ENCODE measurements around the gene ZFAND5.

The ZFAND5 gene

DNA sequence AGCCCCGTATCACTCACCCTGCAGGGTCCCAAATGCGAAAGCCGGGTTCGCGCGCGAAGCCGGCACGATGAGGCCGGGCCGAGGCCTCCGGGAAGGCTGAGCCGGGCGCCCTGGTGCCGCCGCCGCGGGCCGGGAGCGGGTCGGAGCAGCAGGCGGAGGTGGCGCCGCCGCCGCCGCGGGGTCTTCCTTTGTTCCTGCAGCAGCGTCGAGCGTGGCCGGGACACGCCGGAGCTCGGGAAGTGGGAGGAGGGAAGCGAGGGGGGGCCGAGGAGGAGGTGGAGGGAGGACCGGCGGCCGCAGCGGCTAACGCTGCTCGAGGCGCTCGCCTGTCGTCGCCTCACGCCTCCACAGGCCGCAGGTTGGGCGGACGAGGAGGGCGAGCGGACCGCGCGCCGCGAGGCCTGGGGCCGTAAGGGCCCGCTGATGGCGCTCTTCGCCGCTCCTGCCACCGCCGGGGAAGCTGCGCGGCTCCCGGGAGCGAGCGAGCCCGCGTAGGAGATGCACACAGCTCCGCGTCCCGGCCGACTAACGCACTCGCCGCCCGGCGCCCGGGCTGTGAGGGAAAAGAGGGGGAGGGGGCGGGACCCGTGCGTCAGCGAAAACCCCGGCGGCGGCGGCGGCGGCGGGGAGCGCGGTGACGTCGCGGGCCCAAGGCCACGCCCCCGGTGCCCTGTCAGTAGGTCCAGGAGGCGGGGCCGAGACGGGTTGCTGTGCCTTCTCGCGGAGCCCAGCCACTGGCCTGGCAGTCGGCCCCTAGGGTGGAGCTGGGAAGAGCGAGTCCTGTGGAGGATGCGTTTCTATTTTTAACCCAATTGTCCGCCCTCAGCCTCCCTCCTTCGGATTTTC lies at the start of gene ZFAND5:
TSS of gene ZFAND5 (minus strand) at position 530 of the 846 bp plus-strand sequence. CDS start 4,430 bp downstream, outside the sequence.
- DNase-seq: peak; percentile 95

DNA sequence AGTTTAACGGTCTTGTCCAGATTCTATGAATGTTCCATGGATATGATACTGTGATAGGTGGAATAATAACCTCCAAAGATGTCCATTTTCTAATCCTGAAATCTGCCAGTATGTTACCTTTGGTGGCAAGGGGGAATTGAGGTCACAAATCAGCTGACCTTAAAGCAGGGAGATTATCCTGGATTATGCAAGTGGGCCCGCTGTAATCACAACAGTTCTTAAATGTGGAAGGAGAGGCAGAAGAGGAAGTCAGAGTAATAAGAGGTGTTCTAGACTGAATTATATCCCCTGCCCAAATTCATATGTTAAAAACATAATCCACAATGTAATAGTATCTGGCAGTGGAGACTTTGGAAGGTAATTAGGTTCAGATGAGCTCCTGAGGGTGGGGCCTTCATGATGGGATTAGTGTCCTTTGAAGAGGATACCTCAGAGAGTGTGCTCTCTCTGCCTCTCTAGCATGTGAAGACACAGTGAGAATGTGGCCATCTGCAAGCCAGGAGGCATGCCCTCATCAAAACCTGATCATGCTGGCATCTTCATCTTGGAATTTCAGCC lies 47.6 kb upstream of the ZFAND5 start:
- DNase-seq: no peak

- DNase-seq: no peak
These were observed 45.2 kb upstream of the ZFAND5 start for GRCh38 chr9:72410214-72410613.

- DNase-seq: no peak
These were observed 42.1 kb upstream of the ZFAND5 start for GRCh38 chr9:72407114-72407513.

DNA sequence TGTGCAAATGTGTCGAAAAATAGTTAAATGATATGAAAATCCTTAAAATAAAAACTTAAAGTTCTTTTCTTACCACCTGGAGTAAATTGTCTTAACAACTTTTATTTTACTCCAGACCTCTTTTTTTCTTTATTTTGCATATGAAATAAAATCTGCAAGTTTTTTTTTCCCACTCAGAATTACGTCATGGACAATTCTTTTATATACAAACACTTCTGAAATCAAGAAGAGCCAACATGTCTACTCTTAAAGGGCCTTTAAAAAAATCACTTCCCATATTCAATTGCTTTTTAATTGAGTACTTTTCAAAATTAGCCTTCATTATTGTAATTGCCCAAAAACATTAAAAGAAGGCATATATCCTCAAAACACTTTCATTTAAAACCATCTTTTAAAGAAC lies 37.7 kb upstream of the ZFAND5 start:
- no peak for DNase-seq

- DNase-seq: no peak
These were observed 36.4 kb upstream of the ZFAND5 start for GRCh38 chr9:72401396-72401795.

DNA sequence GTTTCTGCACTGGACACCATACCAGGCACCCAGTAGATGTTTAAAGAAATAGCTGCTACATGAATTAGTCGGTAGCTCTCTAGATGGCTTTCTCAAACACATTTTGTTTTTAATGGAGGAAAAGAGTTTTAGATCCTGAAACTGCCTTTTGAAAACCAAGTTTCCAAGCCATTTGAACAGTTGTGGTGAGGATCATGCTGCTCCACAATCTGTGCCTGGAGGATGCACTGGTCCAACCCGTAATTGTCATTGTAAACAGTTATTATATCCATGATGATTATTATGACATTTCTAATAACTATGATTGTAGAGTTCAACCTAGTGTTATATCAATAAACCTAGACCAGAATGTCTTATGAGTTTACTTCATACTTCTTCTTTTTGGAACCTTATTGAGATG lies 35.9 kb upstream of the ZFAND5 start:
- DNase-seq: no peak

GRCh38 chr9:72399391-72399790 lies 34.4 kb upstream of the ZFAND5 start:
- no peak for DNase-seq

GRCh38 chr9:72396247-72397091 lies 31.5 kb upstream of the ZFAND5 start:
- no peak for DNase-seq

DNA sequence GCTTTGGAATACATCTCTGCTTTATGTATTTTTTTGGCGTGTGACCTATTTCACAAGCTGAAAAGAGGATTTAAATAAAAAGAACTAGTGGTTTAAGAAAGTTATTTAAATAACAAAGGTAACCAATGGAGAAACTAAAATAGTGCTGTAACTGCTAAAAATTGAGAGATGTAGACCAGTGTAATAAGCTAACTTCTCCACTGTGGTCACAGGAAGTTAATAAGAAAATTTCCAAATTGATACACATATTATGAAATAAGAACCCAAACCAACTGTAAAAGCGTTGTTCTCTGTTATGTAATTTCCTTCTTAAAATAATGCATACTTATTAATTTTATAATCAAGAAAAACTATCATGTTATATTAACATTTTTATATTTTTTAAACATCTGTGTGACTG lies 29.1 kb upstream of the ZFAND5 start:
- DNase-seq: no peak

DNA sequence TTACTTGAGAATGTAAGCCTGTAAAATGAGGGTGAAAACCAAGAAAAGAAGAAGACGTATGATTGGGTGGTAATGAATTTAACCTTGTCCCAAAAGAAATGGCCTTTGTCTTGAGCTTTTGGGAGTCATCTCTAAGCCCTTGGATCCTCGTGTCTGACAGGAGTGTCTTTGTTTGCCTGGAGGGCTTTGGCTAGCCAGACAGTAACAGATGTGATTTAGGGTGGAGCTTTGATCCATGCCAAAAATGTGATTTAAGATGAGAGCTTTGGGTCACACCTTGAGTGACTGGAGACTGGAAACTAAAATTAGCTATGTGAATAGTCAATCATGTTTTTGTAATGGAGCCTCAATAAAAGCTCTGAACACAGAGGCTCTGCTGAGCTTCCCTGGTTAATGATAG lies 25.9 kb upstream of the ZFAND5 start:
- DNase-seq: no peak

DNA sequence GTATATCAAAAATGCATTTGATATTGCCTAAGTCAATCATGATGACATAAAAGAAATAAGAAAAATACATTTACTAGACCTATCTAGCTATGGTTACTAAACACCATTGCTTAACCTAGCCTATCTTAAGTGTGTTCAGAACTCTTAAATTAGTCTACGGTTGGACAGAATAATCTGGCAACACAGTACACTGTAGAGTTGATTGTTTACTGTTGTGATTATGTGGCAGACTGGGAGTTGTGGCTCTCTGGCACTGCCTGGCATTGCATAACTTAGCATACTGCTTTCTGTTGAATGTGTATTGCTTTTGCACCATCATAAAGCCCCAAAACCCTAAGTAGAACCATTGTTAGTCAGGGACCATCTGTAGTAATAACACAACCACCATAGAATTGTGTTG lies 21.2 kb upstream of the ZFAND5 start:
- no peak for DNase-seq

- DNase-seq: no peak
These were observed 19.9 kb upstream of the ZFAND5 start for GRCh38 chr9:72384710-72385485.

DNA sequence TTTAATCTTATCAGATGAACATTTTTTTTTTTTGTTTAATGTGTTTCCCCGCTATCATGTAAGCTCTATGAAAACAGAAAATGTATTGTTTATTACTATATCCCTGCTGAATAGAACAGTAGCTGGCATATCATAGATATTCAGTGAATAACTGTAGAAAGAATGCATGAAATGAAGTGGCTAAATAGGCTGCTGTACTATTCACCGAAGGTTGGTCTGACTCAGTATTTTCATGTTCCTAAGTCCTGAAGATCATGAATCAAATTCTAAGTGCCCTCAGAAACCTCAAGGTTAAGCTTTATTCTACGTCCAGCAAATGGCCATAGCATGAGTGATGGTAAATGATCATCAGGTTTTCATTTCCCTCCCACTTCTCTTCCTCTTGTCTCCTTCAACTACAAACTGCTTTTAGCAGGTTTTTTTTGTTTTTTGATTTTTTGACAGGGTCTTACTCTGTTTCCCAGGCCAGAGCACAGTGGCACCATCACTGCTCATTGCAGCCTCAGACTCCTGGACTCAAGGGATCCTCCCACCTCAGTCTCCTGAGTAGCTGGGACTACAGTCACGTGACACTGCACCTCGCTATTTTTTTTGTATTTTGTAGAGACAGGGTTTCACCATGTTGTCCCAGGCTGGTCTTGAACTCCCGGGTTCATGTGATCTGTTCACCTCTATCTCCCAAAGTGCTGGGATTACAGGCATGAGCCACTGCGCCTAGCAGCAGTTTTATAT lies 19.1 kb upstream of the ZFAND5 start:
- DNase-seq: no peak

DNA sequence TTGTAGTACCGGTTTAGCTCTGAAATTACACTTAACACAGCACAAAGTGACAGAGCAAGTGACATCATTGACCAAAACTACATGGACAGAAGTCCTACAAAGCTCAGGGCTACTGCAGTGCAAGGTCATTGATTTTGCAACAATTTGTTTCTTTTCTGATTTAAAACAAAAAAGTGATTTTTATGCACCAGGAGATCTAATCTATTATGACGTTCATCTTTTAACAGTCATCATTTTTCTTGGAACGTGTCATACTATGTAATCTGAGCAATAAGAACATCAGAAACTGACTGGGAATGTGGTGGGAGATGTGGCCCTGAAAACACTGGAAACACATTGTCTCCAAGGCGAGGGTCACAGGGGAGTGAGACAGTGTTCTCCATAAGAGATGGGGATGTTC lies 17.4 kb upstream of the ZFAND5 start:
- no peak for DNase-seq

- DNase-seq: no peak
These were observed 12.0 kb upstream of the ZFAND5 start for GRCh38 chr9:72377041-72377440.

DNA sequence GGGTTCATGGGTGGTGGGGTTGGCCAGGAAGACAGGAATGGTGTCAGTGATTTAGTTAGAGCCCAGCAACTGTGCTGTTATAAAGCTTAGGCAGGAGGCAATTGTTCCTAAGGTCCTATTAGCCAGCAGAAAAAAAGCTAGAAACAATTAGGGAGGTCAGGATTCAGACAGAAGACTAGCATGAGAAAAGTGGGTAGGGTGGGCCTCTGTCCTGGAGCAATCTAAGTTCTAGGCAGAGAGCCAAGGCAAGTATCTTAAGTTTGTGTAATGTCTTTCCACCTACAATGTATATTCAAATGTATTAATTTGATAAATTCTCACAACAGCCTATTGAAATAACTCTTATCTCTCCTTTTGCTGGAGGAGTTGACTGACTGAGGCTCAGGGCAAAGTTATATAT lies 6.1 kb upstream of the ZFAND5 start:
- DNase-seq: no peak

- peak; percentile 64 for DNase-seq
These were observed 683 bp upstream of the ZFAND5 start for GRCh38 chr9:72365525-72366256.

GRCh38 chr9:72363908-72364678 lies 915 bp downstream of the ZFAND5 start:
- DNase-seq: peak; percentile 78

DNA sequence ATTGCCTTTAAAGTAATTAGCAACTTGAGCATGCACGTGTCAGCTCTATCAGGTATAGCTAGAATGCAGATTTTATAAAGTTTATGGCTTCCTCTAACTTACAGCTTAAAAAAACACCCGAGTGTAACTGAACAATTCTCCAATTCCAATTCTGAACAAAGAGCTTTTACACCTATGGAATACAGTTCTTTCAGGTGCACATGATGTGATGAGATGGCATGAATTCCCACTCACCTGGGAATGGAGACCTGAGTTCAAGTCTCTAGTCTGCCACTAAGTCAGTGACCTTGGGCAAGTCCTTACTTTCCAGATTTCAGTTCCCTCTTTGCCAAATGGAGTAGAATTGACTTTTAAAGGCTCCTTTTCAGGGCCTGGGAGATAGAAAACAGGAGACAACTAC lies 1.8 kb downstream of the ZFAND5 start:
- no peak for DNase-seq

GRCh38 chr9:72362680-72363139 lies 2.3 kb downstream of the ZFAND5 start:
- DNase-seq: peak; percentile 58
